ENCODE measurements around the gene NRG3. TPM values are rescaled to one million over a fixed set of nuclear protein-coding genes. Genes with fewer than 3 reads are reported as not detected.
"Not testable (repeated sequence)": the region's sequence is repeated elsewhere in the genome, so short reads cannot be mapped to it uniquely, and the experiment has no call there.

The NRG3 gene
- polyA plus RNA-seq, 5 donors: 0.91 to 1.5 (median 1.2) TPM

DNA sequence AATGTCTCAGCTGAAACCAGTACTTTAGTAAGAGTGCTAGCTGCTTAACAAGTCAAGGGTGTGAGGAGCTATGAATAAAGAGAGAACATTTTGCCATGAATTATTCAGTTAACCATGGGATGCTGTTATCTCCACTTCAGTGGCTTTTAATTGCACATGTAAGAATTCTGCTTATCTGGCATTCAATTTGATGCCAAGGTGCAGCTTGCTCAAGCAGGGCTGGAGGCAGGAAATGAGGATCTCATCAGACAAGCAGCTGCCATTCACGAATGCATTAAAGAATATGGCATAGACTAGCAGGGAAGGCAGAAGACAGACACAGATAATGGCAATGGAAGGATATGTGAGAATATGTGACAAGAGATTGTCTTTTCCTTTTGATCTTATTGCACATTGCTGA, 697.8 kb downstream of the NRG3 start:
- DNase-seq: no peak

DNA sequence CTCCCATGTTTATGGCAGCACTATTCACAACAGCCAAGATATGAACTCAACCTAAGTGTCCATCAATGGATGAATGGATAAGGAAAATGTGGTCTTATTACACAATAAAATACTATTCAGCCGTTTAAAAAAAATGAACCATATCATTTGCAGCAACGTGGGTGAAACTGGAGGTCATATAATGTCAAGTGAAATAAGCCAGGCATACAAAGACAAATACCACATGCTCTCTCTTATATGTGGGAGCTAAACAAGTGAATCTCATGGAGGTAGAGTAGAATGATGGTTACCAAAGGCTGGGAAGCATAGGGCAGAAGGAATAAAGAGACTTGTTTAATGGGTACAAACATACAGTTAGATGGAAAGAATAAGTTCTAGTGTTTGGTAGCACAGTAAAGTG, 699.1 kb downstream of the NRG3 start:
- no peak for DNase-seq

DNA sequence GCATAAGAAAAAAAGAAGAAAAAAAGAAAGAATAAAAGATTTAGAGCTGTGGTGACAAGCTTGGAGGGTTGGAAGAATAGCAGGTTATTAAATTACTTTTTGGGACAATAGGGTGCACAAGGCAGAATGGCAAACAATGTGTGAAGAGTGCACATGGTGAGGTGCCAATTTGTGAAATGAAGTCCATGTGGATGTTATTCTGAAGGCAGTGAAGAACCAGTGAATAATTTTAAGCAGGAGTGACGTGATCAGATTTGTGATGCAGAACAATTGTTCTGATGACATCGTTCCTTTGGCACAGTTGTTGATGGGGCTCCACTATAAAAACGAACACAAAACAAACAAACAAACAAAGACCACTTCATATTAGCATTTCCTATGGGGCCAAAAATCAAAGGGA, 700.3 kb downstream of the NRG3 start:
- no peak for DNase-seq

GRCh38 chr10:82576093-82576492, 701.1 kb downstream of the NRG3 start:
- DNase-seq: no peak

DNA sequence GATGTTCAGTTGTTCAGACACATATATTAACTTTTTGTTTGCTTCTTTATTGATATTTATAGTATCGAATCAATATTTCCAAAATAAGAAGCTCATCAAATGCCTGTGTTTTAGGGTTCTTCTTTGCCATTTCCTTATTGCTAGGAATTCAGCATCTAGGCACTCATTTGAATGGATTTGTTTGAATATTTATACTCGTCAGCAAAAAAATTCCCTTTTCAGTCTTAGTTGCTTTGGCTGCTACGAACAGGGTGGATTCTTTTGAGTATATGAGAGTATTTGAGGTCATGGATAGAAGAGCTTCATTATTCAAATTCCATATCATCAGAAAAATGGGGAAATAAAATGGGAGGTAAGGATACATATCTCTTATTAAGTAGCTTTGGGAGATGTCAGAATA, 706.9 kb downstream of the NRG3 start:
- DNase-seq: no peak

DNA sequence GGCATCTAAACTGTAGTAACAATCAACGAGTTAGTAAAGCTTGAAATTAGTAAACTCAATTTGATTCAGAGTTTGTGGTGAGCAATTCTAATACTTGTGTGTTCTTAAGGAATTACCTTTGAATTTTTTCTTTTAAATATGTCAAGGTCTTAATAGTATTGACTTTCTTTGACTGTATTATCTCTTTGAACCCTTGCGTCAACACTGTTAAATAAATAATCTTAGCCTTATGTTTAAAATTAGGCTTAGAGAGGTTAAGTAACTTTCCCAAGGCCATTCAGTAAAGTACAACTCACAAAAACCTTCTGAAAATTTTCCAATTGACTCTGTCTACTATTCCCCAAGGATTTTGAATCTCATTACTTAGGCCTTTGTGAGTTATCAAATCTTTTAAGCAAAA, 716.4 kb downstream of the NRG3 start:
- DNase-seq: no peak

DNA sequence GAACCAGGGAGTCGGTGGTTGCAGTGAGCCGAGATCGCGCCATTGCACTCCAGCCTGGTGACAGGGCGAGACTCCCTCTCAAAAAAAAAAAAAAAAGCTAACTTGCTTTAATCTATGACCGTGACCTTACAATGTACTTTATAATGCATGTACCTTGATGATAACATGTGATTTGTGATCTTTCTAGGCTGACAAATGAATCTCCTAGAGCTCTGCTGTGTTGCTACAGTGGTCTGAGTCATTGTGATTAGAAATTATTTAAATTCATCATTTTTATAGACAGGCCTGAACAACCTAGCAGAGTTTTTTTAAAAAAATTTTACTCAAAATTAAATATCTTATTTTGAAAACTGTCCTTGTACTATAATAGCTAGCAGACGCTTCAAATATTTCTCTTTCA, 722.8 kb downstream of the NRG3 start:
- no peak for DNase-seq

DNA sequence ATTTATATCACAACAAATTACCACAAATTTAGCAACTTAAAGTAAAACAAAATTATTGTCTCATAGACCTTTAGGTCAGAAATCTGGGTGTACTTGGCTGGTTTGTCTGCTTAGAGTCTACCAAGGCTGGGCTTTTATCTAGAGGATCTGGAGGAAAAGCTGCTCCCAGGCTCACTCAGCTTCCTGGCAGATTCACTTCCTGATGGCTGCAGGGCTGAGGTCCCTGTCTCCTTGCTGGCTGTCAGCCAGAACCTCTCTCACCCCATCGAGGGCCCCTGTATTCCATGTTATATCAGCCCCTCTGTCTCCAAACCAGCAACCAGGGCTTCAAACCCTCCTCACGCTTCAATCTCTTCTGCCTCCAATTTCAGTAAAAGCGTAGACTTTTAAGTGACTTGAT, 734.9 kb downstream of the NRG3 start:
- DNase-seq: no peak

DNA sequence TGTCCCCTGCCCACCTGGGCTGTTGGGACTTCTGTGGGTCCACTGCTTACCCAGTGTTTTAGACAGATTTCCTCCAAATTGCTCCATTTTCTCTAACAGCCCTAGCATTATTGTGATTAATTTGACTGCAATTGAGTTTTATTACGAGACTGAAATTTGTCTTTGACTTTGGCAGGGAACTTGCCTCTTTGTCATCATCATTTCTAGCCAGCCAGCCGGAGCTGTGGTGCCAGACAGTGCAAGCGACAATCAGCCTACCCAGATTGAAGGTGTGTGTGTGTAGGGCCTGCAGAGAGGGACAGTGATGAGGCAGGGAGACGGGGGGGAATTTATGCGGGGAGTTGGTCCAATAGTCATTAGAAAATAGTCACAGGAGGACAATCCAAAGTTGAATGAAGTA, 743.0 kb downstream of the NRG3 start:
- DNase-seq: no peak

DNA sequence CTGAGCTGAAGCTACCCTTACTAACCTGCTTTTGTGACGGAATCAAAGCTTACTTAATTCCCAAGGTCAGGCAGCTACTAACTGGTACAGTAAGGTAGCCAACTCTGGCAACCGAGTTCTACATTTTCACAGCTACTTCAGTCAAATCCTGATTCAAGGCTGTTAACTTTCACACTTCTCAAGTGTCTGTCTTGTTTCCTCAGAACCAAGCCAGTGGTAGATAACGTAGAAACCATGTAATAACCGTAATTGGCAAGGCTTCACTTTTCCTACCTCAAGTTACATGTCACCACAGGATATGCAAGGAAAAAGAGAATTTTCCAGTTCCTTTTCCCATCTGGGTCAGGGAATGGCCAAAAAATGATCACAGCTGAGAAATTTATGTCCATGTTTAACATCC, 746.7 kb downstream of the NRG3 start:
- DNase-seq: no peak

GRCh38 chr10:82622479-82622878, 747.5 kb downstream of the NRG3 start:
- DNase-seq: no peak

GRCh38 chr10:82625512-82626189, 750.7 kb downstream of the NRG3 start:
- DNase-seq: no peak

GRCh38 chr10:82628373-82628772, 753.4 kb downstream of the NRG3 start:
- peak; percentile 1 to 2 for DNase-seq

DNA sequence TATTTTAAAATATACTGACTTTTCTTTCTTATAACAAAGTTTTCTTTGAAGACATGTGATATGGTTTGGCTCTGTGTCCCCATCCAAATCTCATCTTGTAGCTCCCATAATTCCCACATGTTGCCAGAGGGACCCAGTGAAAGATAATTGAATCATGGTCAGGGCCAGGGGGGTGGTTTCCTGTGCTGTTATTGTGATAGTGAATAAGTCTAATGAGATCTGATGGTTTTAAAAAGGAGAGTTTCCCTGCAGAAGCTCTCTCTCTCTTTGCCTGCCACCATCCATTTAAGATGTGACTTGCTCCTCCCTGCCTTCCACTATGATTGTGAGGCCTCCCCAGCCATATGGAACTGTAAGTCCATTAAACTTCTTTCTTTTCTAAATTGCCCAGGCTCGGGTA, 768.1 kb downstream of the NRG3 start:
- no peak for DNase-seq

- no peak for DNase-seq
These were observed 768.6 kb downstream of the NRG3 start for GRCh38 chr10:82643601-82644000.

GRCh38 chr10:82645221-82645620, 770.2 kb downstream of the NRG3 start:
- DNase-seq: no peak

- DNase-seq: no peak
These were observed 778.5 kb downstream of the NRG3 start for GRCh38 chr10:82653244-82654155.

DNA sequence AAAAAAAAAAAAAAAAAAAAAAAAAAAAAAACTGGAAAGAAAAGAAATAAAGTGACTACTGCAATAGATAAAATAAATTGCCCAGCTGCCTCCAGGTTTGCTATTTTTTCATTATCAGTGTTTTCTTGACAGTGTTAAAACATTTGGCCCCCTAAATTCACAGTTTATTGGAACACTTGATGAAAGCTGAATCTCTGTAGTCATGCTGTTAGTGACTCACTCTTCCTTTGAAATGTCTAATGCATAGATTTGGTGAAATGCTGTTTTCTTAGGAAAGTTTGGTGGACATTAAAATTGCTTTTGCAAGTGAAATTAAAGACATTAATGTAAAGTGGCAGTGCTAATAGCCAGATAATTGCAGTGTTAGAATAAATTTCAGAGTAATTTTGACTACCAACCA, 785.2 kb downstream of the NRG3 start:
- DNase-seq: no peak

DNA sequence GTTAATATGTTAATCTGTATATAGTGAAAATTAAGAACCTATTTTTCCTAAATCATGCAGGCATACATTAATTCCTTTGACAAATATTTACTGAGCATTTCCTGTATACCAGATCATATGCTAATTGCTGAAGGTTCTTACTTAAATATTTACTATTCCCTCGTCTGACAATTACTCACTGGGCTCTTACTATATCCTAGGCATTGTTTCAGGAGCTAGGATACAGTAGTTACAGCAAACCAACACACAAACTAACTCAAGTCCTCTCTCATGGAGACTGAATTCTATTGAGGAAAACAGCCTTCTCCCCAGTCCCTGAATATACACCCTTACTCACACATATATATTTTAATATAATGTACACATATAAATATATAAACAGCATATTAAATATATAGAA, 786.0 kb downstream of the NRG3 start:
- DNase-seq: no peak

DNA sequence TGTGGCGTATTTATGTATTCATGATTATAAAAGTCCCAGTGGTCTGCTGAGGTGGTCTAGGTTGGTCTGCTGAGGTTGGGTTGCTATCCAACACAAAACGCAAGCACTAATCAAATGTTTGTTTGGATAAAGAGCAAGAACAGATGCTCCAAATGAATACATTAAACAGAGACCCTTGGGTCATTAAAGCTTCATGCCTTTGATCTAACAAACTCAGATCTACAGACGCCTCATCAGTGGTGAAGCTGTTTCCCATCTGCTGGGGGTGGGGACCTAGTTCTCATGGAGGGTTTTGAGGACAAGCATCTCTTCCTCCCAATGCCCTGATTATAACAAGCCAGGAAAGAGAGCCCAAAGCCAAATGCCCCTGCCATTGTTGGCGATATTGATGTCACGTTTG, 786.7 kb downstream of the NRG3 start:
- DNase-seq: peak in 1 of 2 donors; percentile 15

- no peak for DNase-seq
These were observed 793.4 kb downstream of the NRG3 start for GRCh38 chr10:82668221-82668895.

DNA sequence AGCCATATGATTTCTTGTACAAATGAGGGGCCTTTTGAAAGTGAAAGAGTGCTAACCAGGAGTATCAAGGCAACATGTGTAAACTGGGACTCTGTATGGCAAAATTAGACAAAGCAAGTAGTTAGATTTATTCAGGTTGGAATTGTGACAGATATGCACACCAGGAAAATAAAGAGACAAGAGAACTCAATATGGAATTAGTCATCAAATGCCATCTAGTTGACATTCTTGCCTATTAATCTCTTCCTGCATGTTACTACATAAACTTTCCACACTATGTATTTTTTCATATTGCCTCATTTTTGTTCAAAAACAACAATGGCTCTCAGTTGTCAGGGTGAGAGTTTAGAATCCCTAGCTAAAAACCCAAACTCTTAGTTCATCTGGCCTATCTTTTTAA, 799.0 kb downstream of the NRG3 start:
- DNase-seq: no peak

DNA sequence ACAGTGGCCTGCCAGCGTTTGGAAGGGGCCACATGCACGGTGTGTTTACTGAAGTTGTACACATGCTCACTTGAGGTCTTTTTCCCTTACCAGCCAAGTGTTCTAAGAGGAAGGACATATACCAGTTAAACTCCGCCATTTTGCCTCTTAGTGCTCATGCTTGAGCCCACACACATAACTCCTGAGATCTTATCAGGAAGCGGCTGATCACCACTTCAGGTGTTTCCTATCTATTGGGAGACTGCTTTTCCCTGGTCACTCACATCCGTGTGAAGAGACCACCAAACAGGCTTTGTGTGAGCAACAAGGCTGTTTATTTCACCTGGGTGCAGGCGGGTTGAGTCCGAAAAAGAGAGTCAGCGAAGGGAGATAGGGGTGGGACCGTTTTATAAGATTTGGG, 802.9 kb downstream of the NRG3 start:
- not testable (repeated sequence) for DNase-seq

Measured in right lung (tissue), 5 donors.